ENCODE data around the gene RPL15. TPM values are rescaled to one million over a fixed set of nuclear protein-coding genes. Genes with fewer than 3 reads are reported as not detected.
A peak's percentile ranks its signal among the peaks of the same experiment; 100 is the strongest.

RPL15 gene
- total RNA-seq, 2 experiments from 2014 or later: 2,355 to 2,390 TPM

GRCh38 chr3:23886311-23886710, 30.6 kb upstream of the RPL15 start:
- CTCF ChIA-PET (ENCODE audit: unreplicated experiment): no interaction called here
- H3K27ac ChIP-seq (ENCODE audit: low read depth, low read length, poor library complexity, severe bottlenecking): no peak overlapping the region

DNA sequence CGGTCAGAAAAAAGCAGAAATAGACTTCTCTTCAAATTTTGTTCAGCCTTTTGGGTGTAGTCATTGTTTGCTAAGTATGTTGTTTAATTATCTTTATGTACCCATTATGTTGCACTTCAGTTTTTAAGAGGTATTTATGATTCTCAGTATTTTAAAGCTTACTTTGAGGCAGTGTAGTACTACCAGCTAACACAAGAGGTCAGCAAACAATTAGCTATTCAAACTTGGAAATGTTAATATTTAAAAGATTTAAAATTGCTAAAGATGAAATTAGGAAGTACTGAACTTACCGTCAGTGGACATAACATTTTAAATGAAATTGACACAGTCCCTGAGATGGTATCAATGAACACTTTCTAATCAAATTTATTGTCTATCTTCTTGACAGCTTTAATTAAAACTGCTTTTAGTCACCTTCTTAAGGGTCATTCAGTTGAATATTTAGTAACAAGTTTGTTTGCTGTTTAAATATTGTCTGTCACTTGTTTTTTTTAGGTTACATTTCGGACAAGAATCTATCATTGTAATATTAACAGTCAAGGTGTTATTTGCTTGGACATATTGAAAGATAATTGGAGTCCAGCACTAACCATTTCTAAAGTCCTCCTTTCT, 28.2 kb upstream of the RPL15 start:
- Histone ChIP-seq H3K9me2 (ENCODE audit: insufficient read depth, low read length) (no peaks in the 10 kb centered on the region), H4K20me1 (ENCODE audit: insufficient read depth, low read length) (peaks cover 20% of the 10 kb centered on the region; the same call in 1 of the 2 replicates), H3K36me3 (ENCODE audit: insufficient read depth, low read length) (peaks cover 61% of the 10 kb centered on the region), H3K4me1 (ENCODE audit: insufficient read depth, low read length, poor library complexity, severe bottlenecking) (peaks cover 11% of the 10 kb centered on the region), H3K27ac (ENCODE audit: low read depth, low read length, poor library complexity, severe bottlenecking) (no peak overlapping the region), H3K4me3 (ENCODE audit: low read depth, low read length, poor library complexity, severe bottlenecking) (no peak overlapping the region), H3K79me2 (ENCODE audit: insufficient read depth, low read depth, low read length) (no peaks in the 10 kb centered on the region), H3K4me2 (ENCODE audit: low read length) (no peak overlapping the region), H2AFZ (ENCODE audit: low read length) (no peak overlapping the region), H3K9me3 (ENCODE audit: low read length) (no peaks in the 10 kb centered on the region)
- peak; percentile 48 for DNase-seq (ENCODE audit: low spot score)
- POLR2A ChIA-PET: interaction anchor here (0.6 to 3.2 kb wide), 11 partner anchors 8 to 1009 kb away, joined by 3 to 12 read pairs (median 4); partner anchors contain the start of genes NKIRAS1 and RPL15
- CTCF ChIA-PET (ENCODE audit: unreplicated experiment): interaction anchor here (0.5 to 1.6 kb wide), 3 partner anchors 36 to 230 kb away, joined by 3 to 4 read pairs (median 3); no protein-coding TSS in a partner anchor
- intact Hi-C loops (cut with micrococcal nuclease; ENCODE audit: unreplicated experiment): loop anchor here (2.0 kb wide), 2 partner anchors 56 to 350 kb away; partner anchors contain the start of gene NR1D2
- no peak for TF ChIP-seq EZH2phosphoT487 (IDR thresholded peaks at IDR 0.05; ENCODE audit: borderline replicate concordance, low read depth, low read length)
- TF ChIP-seq, protein P1, sequence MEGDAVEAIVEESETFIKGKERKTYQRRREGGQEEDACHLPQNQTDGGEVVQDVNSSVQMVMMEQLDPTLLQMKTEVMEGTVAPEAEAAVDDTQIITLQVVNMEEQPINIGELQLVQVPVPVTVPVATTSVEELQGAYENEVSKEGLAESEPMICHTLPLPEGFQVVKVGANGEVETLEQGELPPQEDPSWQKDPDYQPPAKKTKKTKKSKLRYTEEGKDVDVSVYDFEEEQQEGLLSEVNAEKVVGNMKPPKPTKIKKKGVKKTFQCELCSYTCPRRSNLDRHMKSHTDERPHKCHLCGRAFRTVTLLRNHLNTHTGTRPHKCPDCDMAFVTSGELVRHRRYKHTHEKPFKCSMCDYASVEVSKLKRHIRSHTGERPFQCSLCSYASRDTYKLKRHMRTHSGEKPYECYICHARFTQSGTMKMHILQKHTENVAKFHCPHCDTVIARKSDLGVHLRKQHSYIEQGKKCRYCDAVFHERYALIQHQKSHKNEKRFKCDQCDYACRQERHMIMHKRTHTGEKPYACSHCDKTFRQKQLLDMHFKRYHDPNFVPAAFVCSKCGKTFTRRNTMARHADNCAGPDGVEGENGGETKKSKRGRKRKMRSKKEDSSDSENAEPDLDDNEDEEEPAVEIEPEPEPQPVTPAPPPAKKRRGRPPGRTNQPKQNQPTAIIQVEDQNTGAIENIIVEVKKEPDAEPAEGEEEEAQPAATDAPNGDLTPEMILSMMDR (conservative IDR thresholded peaks at IDR 0.05; ENCODE audit: low read length): peak; percentile 98
- BruUV-seq (replicated peaks): no TSS peak

More at GRCh38 chr3:23886311-23886710, 30.6 kb upstream of the RPL15 start:
- Histone ChIP-seq H2AFZ (ENCODE audit: low read length) (no peak overlapping the region), H3K4me2 (ENCODE audit: low read length) (no peak overlapping the region), H3K4me1 (ENCODE audit: insufficient read depth, low read length, poor library complexity, severe bottlenecking) (peaks cover 11% of the 10 kb centered on the region), H3K36me3 (ENCODE audit: insufficient read depth, low read length) (peaks cover 52% of the 10 kb centered on the region), H3K79me2 (ENCODE audit: insufficient read depth, low read depth, low read length) (no peaks in the 10 kb centered on the region), H3K9me2 (ENCODE audit: insufficient read depth, low read length) (no peaks in the 10 kb centered on the region), H3K9me3 (ENCODE audit: low read length) (no peaks in the 10 kb centered on the region), H3K4me3 (ENCODE audit: low read depth, low read length, poor library complexity, severe bottlenecking) (no peak overlapping the region), H4K20me1 (ENCODE audit: insufficient read depth, low read length) (peaks cover 20% of the 10 kb centered on the region; the same call in 1 of the 2 replicates)
- no TSS peak for BruUV-seq (replicated peaks)
- intact Hi-C loops (cut with micrococcal nuclease; ENCODE audit: unreplicated experiment): no loop called here
- POLR2A ChIA-PET: interaction anchor here (0.6 to 1.1 kb wide), 2 partner anchors 29 to 34 kb away, joined by 3 read pairs; no protein-coding TSS in a partner anchor
- DNase-seq (ENCODE audit: low spot score): no peak
- TF ChIP-seq EZH2phosphoT487 (IDR thresholded peaks at IDR 0.05; ENCODE audit: borderline replicate concordance, low read depth, low read length): no peak
- TF ChIP-seq, protein P1 (conservative IDR thresholded peaks at IDR 0.05; ENCODE audit: low read length): no peak

DNA sequence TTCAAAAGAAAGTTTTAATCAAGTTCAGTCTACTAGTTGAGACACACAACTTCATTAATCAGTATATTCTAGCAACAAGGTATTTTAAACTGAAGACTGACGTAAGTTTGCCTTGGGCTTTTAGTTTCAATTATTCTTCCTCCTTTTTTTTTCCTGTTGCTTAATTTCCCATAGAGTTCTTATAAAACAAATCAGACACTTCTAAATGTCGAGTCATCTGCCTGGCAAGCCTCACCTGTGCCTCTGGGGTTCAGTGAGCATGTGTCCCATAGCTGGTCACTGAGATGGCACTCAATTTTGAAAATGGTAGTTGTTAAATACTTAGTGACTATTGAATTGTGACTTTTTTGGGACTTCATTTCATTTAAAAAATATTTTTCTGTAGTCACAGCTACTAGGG, 27.5 kb upstream of the RPL15 start:
- CTCF ChIA-PET (ENCODE audit: unreplicated experiment): interaction anchor here (1.2 to 1.6 kb wide), 2 partner anchors 35 to 108 kb away, joined by 3 to 4 read pairs; no protein-coding TSS in a partner anchor
- POLR2A ChIA-PET: interaction anchor here (0.6 to 3.2 kb wide), 6 partner anchors 13 to 55 kb away, joined by 3 to 12 read pairs (median 4); partner anchors contain the start of genes NKIRAS1 and RPL15
- Histone ChIP-seq H2AFZ (ENCODE audit: low read length) (no peak overlapping the region), H4K20me1 (ENCODE audit: insufficient read depth, low read length) (peaks cover 20% of the 10 kb centered on the region; the same call in 1 of the 2 replicates), H3K4me2 (ENCODE audit: low read length) (no peak overlapping the region), H3K4me3 (ENCODE audit: low read depth, low read length, poor library complexity, severe bottlenecking) (no peak overlapping the region), H3K79me2 (ENCODE audit: insufficient read depth, low read depth, low read length) (no peaks in the 10 kb centered on the region), H3K4me1 (ENCODE audit: insufficient read depth, low read length, poor library complexity, severe bottlenecking) (peaks cover 11% of the 10 kb centered on the region), H3K9me3 (ENCODE audit: low read length) (no peaks in the 10 kb centered on the region), H3K36me3 (ENCODE audit: insufficient read depth, low read length) (peaks cover 68% of the 10 kb centered on the region), H3K27ac (ENCODE audit: low read depth, low read length, poor library complexity, severe bottlenecking) (no peak overlapping the region), H3K9me2 (ENCODE audit: insufficient read depth, low read length) (no peaks in the 10 kb centered on the region)
- no TSS peak for BruUV-seq (replicated peaks)
- no peak for DNase-seq (ENCODE audit: low spot score)
- TF ChIP-seq, protein P1 (conservative IDR thresholded peaks at IDR 0.05; ENCODE audit: low read length): no peak
- TF ChIP-seq EZH2phosphoT487 (IDR thresholded peaks at IDR 0.05; ENCODE audit: borderline replicate concordance, low read depth, low read length): no peak
- intact Hi-C loops (cut with micrococcal nuclease; ENCODE audit: unreplicated experiment): loop anchor here (2.0 kb wide), 2 partner anchors 55 to 349 kb away; partner anchors contain the start of gene NR1D2

Data from OCI-LY7 (cell line).